Bronchial epithelial cell (primary cell): ENCODE data around the gene FHOD3. TPM values are rescaled to one million over a fixed set of nuclear protein-coding genes. Genes with fewer than 3 reads are reported as not detected.
"Not testable (repeated sequence)": the region's sequence is repeated elsewhere in the genome, so short reads cannot be mapped to it uniquely, and the experiment has no call there.

Source experiments
- DNase-seq: peaks from one replicate; pipeline ENCODE4 v3.0.0-alpha.2; 2010; ENCODE audit warnings: low read depth
- FAIRE-seq: peaks from 2 replicates; lab custom pipeline; 2011; peaks lifted over from hg19 to GRCh38; lab: Jason Lieb, UNC
- H3K27me3 ChIP-seq: 2 replicates; pipeline ENCODE4 v1.5.1; 2011; ENCODE audit warnings: low read length; ENCODE audit not compliant: control insufficient read depth, insufficient read depth
- H3K36me3 ChIP-seq: 2 replicates; pipeline ENCODE4 v1.5.1; 2011; ENCODE audit warnings: low read length; ENCODE audit not compliant: control insufficient read depth, insufficient read depth
- H3K4me3 ChIP-seq: 2 replicates; pipeline ENCODE4 v1.5.1; 2011; ENCODE audit warnings: mild to moderate bottlenecking, low read depth, low read length, control low read depth
- CTCF ChIP-seq: IDR thresholded peaks from 2 replicates; pipeline ENCODE4 v1.5.1; 2011; ENCODE audit warnings: mild to moderate bottlenecking, moderate library complexity, low read length, control low read depth, inconsistent platforms; ENCODE audit not compliant: insufficient read depth, severe bottlenecking
- total RNA-seq: library from RNA; depleted of rRNA; stranded (reverse); fragments of >200 nt; gene quantifications from 2 replicates; pipeline ENCODE4 v1.2.1, GENCODE V29; 2014

The FHOD3 gene
- total RNA-seq, 1 donor from 2014 or later = 15.8 TPM

GRCh38 chr18:36460854-36461253 is 163.3 kb downstream of the FHOD3 start:
- Histone ChIP-seq H3K4me3 (no peak overlapping the region), H3K36me3 (no peaks in the 10 kb centered on the region), H3K27me3 (no peaks in the 10 kb centered on the region)
- no peak for TF ChIP-seq CTCF
- DNase-seq = no peak
- no peak for FAIRE-seq

GRCh38 chr18:36461551-36461987 is 164.1 kb downstream of the FHOD3 start:
- FAIRE-seq (no peak), DNase-seq (no peak)
- Histone ChIP-seq H3K36me3 (no peaks in the 10 kb centered on the region), H3K4me3 (no peak overlapping the region), H3K27me3 (no peaks in the 10 kb centered on the region)
- TF ChIP-seq CTCF = no peak

- not testable (repeated sequence) for H3K4me3 ChIP-seq, FAIRE-seq, DNase-seq, H3K36me3 ChIP-seq, H3K27me3 ChIP-seq
These were observed 166.0 kb downstream of the FHOD3 start for GRCh38 chr18:36463516-36463915.

GRCh38 chr18:36464126-36464651 is 166.7 kb downstream of the FHOD3 start:
- Histone ChIP-seq H3K36me3 (peaks cover 1% of the 10 kb centered on the region), H3K27me3 (no peaks in the 10 kb centered on the region), H3K4me3 (no peak overlapping the region)
- no peak for TF ChIP-seq CTCF
- no peak for DNase-seq
- FAIRE-seq = no peak

- TF ChIP-seq CTCF = no peak
- H3K36me3 ChIP-seq = peaks cover 1% of the 10 kb centered on the region
- DNase-seq = no peak
- no peak for FAIRE-seq
- no peak overlapping the region for H3K4me3 ChIP-seq
- no peaks in the 10 kb centered on the region for H3K27me3 ChIP-seq
These were observed 167.8 kb downstream of the FHOD3 start for GRCh38 chr18:36465276-36465675.

- no peak for FAIRE-seq
- H3K4me3 ChIP-seq = no peak overlapping the region
- TF ChIP-seq CTCF = no peak
- no peak for DNase-seq
- no peaks in the 10 kb centered on the region for H3K27me3 ChIP-seq
- H3K36me3 ChIP-seq = peaks cover 1% of the 10 kb centered on the region
These were observed 168.5 kb downstream of the FHOD3 start for GRCh38 chr18:36465970-36466369.
